ENCODE measurements around the gene DCTN1.

Gene DCTN1

GRCh38 chr2:74384051-74384450, 3.9 kb upstream of the DCTN1 start (continued):
- TF ChIP-seq PATZ1 (CRISPR knock-in tag; IDR thresholded peaks at IDR 0.05; ENCODE audit: borderline replicate concordance) = no peak
- no peak for TF ChIP-seq TCF4 (CRISPR knock-in tag; IDR thresholded peaks at IDR 0.05; ENCODE audit: borderline replicate concordance)
- TF ChIP-seq CSDC2 (CRISPR knock-in tag; IDR thresholded peaks at IDR 0.05) = no peak

- no peak for TF ChIP-seq PPARA (CRISPR knock-in tag; IDR thresholded peaks at IDR 0.05; ENCODE audit: borderline replicate concordance)
- ATAC-seq = no peak
Measured at GRCh38 chr2:74383254-74383653, 3.1 kb upstream of the DCTN1 start.

- TF ChIP-seq BACH2 (CRISPR knock-in tag; IDR thresholded peaks at IDR 0.05; ENCODE audit: borderline replicate concordance) (no peak), PATZ1 (CRISPR knock-in tag; IDR thresholded peaks at IDR 0.05; ENCODE audit: borderline replicate concordance) (no peak), ESRRG (CRISPR knock-in tag; IDR thresholded peaks at IDR 0.05) (no peak), RARB (CRISPR knock-in tag; IDR thresholded peaks at IDR 0.05) (no peak), SNAI2 (CRISPR knock-in tag; IDR thresholded peaks at IDR 0.05) (no peak), POU6F1 (CRISPR knock-in tag; IDR thresholded peaks at IDR 0.05; ENCODE audit: borderline replicate concordance, low read depth) (no peak), ZNF565 (CRISPR knock-in tag; conservative IDR thresholded peaks at IDR 0.05; ENCODE audit: low read depth) (no peak), ZFP3 (CRISPR knock-in tag; IDR thresholded peaks at IDR 0.05) (no peak), CSRNP3 (CRISPR knock-in tag; IDR thresholded peaks at IDR 0.05) (no peak), ZNF8 (CRISPR knock-in tag; IDR thresholded peaks at IDR 0.05) (no peak), TSHZ2 (CRISPR knock-in tag; IDR thresholded peaks at IDR 0.05) (no peak), CREB5 (CRISPR knock-in tag; IDR thresholded peaks at IDR 0.05; ENCODE audit: low read depth) (no peak)
- ATAC-seq = no peak
Measured at GRCh38 chr2:74381751-74382150, 1.6 kb upstream of the DCTN1 start.

GRCh38 chr2:74378007-74378406, 2.1 kb downstream of the DCTN1 start:
- no peak for ATAC-seq
- TF ChIP-seq PATZ1 (CRISPR knock-in tag; IDR thresholded peaks at IDR 0.05; ENCODE audit: borderline replicate concordance) = no peak
- no peak for TF ChIP-seq POU6F1 (CRISPR knock-in tag; IDR thresholded peaks at IDR 0.05; ENCODE audit: borderline replicate concordance, low read depth)
- no peak for TF ChIP-seq ZNF565 (CRISPR knock-in tag; conservative IDR thresholded peaks at IDR 0.05; ENCODE audit: low read depth)
- no peak for TF ChIP-seq ZFP3 (CRISPR knock-in tag; IDR thresholded peaks at IDR 0.05)
- TF ChIP-seq CSDC2 (CRISPR knock-in tag; IDR thresholded peaks at IDR 0.05) = no peak
- TF ChIP-seq ESRRG (CRISPR knock-in tag; IDR thresholded peaks at IDR 0.05) = no peak

Measured in SK-N-SH treated with all-trans-retinoic acid at 6 μM for 48 hours (cell line).